Measurements from ENCODE around the gene B4GALT5. TPM values are rescaled to one million over a fixed set of nuclear protein-coding genes. Genes with fewer than 3 reads are reported as not detected.

The B4GALT5 gene
- total RNA-seq, 2 experiments from 2014 or later, result 9.8 to 18.8 TPM

- Histone ChIP-seq H3K36me3 (ENCODE audit: insufficient read depth, low read length) (peaks cover 30% of the 10 kb centered on the region), H3K9me2 (ENCODE audit: insufficient read depth, low read length) (no peaks in the 10 kb centered on the region), H3K27ac (ENCODE audit: low read depth, low read length, poor library complexity, severe bottlenecking) (no peak overlapping the region), H3K79me2 (ENCODE audit: insufficient read depth, low read depth, low read length) (peaks cover 34% of the 10 kb centered on the region; the same call in 1 of the 2 replicates), H3K9me3 (ENCODE audit: low read length) (no peaks in the 10 kb centered on the region), H3K4me3 (ENCODE audit: low read depth, low read length, poor library complexity, severe bottlenecking) (no peak overlapping the region), H4K20me1 (ENCODE audit: insufficient read depth, low read length) (peaks cover 13% of the 10 kb centered on the region; the same call in 1 of the 2 replicates), H3K4me1 (ENCODE audit: insufficient read depth, low read length, poor library complexity, severe bottlenecking) (no peaks in the 10 kb centered on the region), H3K4me2 (ENCODE audit: low read length) (no peak overlapping the region), H2AFZ (ENCODE audit: low read length) (no peak overlapping the region)
- ChIA-PET POLR2A (interaction anchor here (0.6 to 2.0 kb wide), 4 partner anchors 10 to 367 kb away, joined by 3 to 7 read pairs (median 4); no protein-coding TSS in a partner anchor), CTCF (ENCODE audit: unreplicated experiment) (interaction anchor here (0.8 kb wide), 1 partner anchor 10 kb away, joined by 4 read pairs; no protein-coding TSS in a partner anchor)
- intact Hi-C loops (cut with micrococcal nuclease; ENCODE audit: unreplicated experiment), result no loop called here
- TF ChIP-seq CTCF (conservative IDR thresholded peaks at IDR 0.05; ENCODE audit: low read length) (no peak), EZH2phosphoT487 (IDR thresholded peaks at IDR 0.05; ENCODE audit: borderline replicate concordance, low read depth, low read length) (no peak)
- no TSS peak for BruUV-seq (replicated peaks)
- no peak for DNase-seq (ENCODE audit: low spot score)
Observed at GRCh38 chr20:49659056-49659455, 54.6 kb downstream of the B4GALT5 start.

DNA sequence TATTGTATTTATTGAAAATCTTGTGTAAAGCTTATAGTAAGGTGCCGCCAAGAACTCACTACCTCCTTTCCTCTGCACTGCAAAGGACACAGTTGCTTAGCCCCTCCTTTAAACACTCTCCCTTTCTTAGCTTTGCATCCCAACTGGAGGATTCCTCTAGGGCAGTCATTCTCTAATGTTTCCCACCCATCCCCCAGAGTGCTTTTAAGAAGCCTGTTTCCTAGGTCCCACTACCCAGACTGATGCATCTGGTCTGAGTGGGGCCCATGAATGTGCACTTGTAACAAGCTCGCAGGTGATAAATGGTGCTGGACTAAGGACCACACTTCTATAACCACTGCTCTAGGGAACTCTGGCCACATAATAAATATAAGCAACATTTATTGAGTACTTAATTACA lies 55.2 kb downstream of the B4GALT5 start:
- Histone ChIP-seq H3K79me2 (ENCODE audit: insufficient read depth, low read depth, low read length) (peaks cover 29% of the 10 kb centered on the region; the same call in 1 of the 2 replicates), H3K4me2 (ENCODE audit: low read length) (no peak overlapping the region), H3K9me2 (ENCODE audit: insufficient read depth, low read length) (no peaks in the 10 kb centered on the region), H2AFZ (ENCODE audit: low read length) (no peak overlapping the region), H3K36me3 (ENCODE audit: insufficient read depth, low read length) (peaks cover 36% of the 10 kb centered on the region), H3K4me3 (ENCODE audit: low read depth, low read length, poor library complexity, severe bottlenecking) (no peak overlapping the region), H3K4me1 (ENCODE audit: insufficient read depth, low read length, poor library complexity, severe bottlenecking) (no peaks in the 10 kb centered on the region), H3K9me3 (ENCODE audit: low read length) (no peaks in the 10 kb centered on the region), H3K27ac (ENCODE audit: low read depth, low read length, poor library complexity, severe bottlenecking) (no peak overlapping the region), H4K20me1 (ENCODE audit: insufficient read depth, low read length) (0 out of 2 replicates have a peak, but pooled peaks cover 13% of the 10 kb centered on the region)
- intact Hi-C loops (cut with micrococcal nuclease; ENCODE audit: unreplicated experiment), result no loop called here
- ChIA-PET POLR2A (interaction anchor here (0.7 to 2.0 kb wide), 3 partner anchors 10 to 367 kb away, joined by 3 to 7 read pairs (median 6); no protein-coding TSS in a partner anchor), CTCF (ENCODE audit: unreplicated experiment) (interaction anchor here (0.8 kb wide), 1 partner anchor 10 kb away, joined by 4 read pairs; no protein-coding TSS in a partner anchor)
- no TSS peak for BruUV-seq (replicated peaks)
- no peak for DNase-seq (ENCODE audit: low spot score)
- TF ChIP-seq CTCF (conservative IDR thresholded peaks at IDR 0.05; ENCODE audit: low read length) (no peak), EZH2phosphoT487 (IDR thresholded peaks at IDR 0.05; ENCODE audit: borderline replicate concordance, low read depth, low read length) (no peak)
